Tibial nerve (tissue), 4 donors: ENCODE data around the gene FTSJ3.

ENCODE experiments used
- CTCF ChIP-seq, 5 experiments: fragments of 200-600 bp in 3 of 5; fragments of 450-650 bp in 2 of 5; sonication (generic) in 3 of 5; IDR thresholded peaks; one replicate each; pipeline ENCODE4 v1.5.1; 2016 to 2019; ENCODE audit warnings: antibody characterized with exemption in 5 of 5, mild to moderate bottlenecking in 3 of 5, moderate library complexity in 2 of 5
- EP300 ChIP-seq, 2 donors: sonication (generic); formaldehyde crosslinking; IDR thresholded peaks; one replicate each; pipeline ENCODE4 v1.6.1; 2017; ENCODE audit warnings: antibody characterized with exemption in 2 of 2, mild to moderate bottlenecking in 1 of 2
- POLR2A ChIP-seq, 2 donors: fragments of 450-650 bp; IDR thresholded peaks; one replicate each; pipeline ENCODE4 v1.6.1; 2017; ENCODE audit warnings: antibody characterized with exemption in 2 of 2, mild to moderate bottlenecking in 2 of 2, moderate library complexity in 2 of 2

GRCh38 chr17:63798572-63799106 lies 28.8 kb downstream of the FTSJ3 start:
- no peak for TF ChIP-seq CTCF (IDR thresholded peaks at IDR 0.05)
- TF ChIP-seq POLR2A (IDR thresholded peaks at IDR 0.05) = no peak
- TF ChIP-seq EP300 (IDR thresholded peaks at IDR 0.05) = no peak
